Duodenal mucosa (tissue), 2 donors: Measurements from ENCODE around the gene MAP3K20.
"Not testable (repeated sequence)": the region's sequence is repeated elsewhere in the genome, so short reads cannot be mapped to it uniquely, and the experiment has no call there.

ENCODE experiments used
- H3K27ac ChIP-seq: one replicate; pipeline ENCODE4 v1.7.0; 2013; ENCODE audit warnings: low read depth, low read length
- H3K27me3 ChIP-seq, 2 donors: one replicate each; pipeline ENCODE4 v1.7.0; 2013; ENCODE audit warnings: low read length in 2 of 2, control low read depth in 1 of 2; ENCODE audit not compliant: insufficient read depth in 2 of 2, control insufficient read depth in 1 of 2
- H3K36me3 ChIP-seq, 2 donors: one replicate each; pipeline ENCODE4 v1.7.0; 2013; ENCODE audit warnings: low read length in 2 of 2, control low read depth in 1 of 2; ENCODE audit not compliant: insufficient read depth in 2 of 2, control insufficient read depth in 1 of 2
- H3K4me1 ChIP-seq, 2 donors: one replicate each; pipeline ENCODE4 v1.7.0; 2013; ENCODE audit warnings: low read length in 2 of 2, control low read depth in 1 of 2; ENCODE audit not compliant: insufficient read depth in 2 of 2, control insufficient read depth in 1 of 2
- H3K4me3 ChIP-seq, 2 donors: one replicate each; pipeline ENCODE4 v1.7.0; 2013; ENCODE audit warnings: low read length in 2 of 2, low read depth in 1 of 2
- H3K9ac ChIP-seq, 2 donors: one replicate each; pipeline ENCODE4 v1.7.0; 2013; ENCODE audit warnings: low read length in 2 of 2, low read depth in 1 of 2
- H3K9me3 ChIP-seq, 2 donors: one replicate each; pipeline ENCODE4 v1.7.0; 2013; ENCODE audit warnings: low read length in 2 of 2, control low read depth in 1 of 2; ENCODE audit not compliant: control insufficient read depth in 1 of 2

The MAP3K20 gene

DNA sequence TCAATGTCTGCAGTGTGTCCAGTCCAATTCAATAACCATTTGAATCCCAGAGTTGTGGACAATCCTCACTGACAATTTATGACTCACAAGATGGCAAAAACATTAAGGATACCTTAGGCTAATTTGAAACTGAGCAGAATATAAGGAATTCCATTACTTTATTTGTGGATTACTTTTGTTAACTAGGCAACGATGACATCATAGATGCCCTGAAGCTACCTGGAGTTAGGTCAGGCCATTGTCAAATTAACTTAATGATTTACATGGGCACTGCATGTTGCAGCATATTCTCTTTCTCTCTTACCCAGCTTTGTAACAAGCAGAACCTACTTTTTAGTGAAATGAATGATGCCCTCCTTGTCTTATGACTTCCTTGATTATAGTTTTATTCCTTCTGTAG, 179.0 kb downstream of the MAP3K20 start:
- no peaks in the 10 kb centered on the region for H3K9me3 ChIP-seq
- no peak overlapping the region for H3K27ac ChIP-seq
- H3K4me3 ChIP-seq, result no peak overlapping the region

DNA sequence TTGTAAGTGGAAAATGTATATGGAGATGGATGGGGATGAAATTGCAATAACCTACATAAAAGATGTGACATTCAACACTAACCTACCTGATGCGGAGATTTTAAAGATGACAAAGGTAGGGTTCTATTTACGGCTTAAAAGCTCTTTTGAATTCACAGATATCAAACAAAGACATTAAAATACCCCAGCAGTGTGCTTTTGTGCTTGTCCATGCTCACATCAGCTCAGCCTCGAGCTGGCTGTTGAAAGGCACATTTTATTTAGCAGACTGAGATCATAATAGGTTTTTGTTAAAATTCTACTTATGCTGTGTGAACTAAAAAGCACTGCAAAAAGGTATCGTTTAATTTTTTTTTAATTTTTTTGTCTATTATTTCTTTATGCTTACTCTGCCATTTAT, 183.1 kb downstream of the MAP3K20 start:
- H3K4me1 ChIP-seq, result peaks cover under 1 to 2% of the 10 kb centered on the region in 2 donors
- peaks cover 3% of the 10 kb centered on the region in 2 donors for H3K36me3 ChIP-seq
- no peak overlapping the region for H3K9ac ChIP-seq
- no peak overlapping the region for H3K4me3 ChIP-seq
- H3K27ac ChIP-seq, result no peak overlapping the region
- H3K9me3 ChIP-seq, result no peaks in the 10 kb centered on the region
- H3K27me3 ChIP-seq, result no peaks in the 10 kb centered on the region

More for the DNA sequence above, 179.0 kb downstream of the MAP3K20 start:
- Histone ChIP-seq H3K9ac (no peak overlapping the region), H3K4me1 (peaks cover 0 to 8% of the 10 kb centered on the region in 2 donors), H3K27me3 (no peaks in the 10 kb centered on the region), H3K36me3 (peaks cover 0 to 12% of the 10 kb centered on the region in 2 donors)

DNA sequence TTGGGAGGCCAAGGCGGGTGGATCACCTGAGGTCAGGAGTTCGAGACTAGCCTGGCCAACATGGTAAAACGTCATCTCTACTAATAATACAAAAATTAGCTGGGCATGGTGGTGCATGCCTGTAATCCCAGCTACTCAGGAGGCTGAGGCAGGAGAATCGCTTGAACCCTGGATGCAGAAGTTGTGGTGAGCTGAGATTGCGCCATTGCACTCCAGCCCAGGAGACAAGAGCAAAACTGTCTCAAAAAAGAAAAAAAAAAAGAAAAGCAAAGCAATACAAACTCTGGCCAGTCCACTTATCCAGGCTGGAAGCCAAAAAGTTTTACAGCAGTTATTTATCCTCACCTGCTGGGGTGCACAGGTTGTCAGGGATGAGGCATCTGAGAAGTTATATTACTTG, 186.7 kb downstream of the MAP3K20 start:
- not testable (repeated sequence) for H3K9me3 ChIP-seq, H3K4me3 ChIP-seq, H3K27me3 ChIP-seq, H3K9ac ChIP-seq, H3K27ac ChIP-seq, H3K36me3 ChIP-seq
- H3K4me1 ChIP-seq, result peaks cover 13 to 19% of the 10 kb centered on the region in 2 donors

DNA sequence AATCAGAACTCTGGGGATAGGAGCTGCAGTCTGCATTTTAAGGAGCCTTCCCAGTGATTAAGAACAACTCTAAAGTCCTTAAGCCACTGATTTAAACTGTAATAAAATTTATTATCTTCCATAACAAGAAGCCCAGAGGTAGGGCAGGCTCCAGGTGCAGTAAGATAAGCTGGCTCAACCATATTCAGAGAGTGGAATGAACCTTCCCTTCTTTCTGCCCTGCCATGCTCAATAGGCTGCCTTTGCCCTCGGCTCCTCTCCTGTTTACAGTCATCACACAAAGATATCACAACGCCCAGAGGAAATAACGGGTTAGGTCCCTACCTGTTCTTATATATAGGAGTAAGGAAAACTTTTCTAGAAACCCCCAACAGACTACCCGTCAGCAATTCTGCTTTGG, 188.5 kb downstream of the MAP3K20 start:
- Histone ChIP-seq H3K27ac (no peak overlapping the region), H3K4me1 (peaks cover 13 to 19% of the 10 kb centered on the region in 2 donors), H3K9ac (no peak overlapping the region), H3K36me3 (peaks cover 7% of the 10 kb centered on the region in 2 donors), H3K4me3 (peak overlapping the region; percentile 44 to 51), H3K27me3 (no peaks in the 10 kb centered on the region), H3K9me3 (no peaks in the 10 kb centered on the region)

DNA sequence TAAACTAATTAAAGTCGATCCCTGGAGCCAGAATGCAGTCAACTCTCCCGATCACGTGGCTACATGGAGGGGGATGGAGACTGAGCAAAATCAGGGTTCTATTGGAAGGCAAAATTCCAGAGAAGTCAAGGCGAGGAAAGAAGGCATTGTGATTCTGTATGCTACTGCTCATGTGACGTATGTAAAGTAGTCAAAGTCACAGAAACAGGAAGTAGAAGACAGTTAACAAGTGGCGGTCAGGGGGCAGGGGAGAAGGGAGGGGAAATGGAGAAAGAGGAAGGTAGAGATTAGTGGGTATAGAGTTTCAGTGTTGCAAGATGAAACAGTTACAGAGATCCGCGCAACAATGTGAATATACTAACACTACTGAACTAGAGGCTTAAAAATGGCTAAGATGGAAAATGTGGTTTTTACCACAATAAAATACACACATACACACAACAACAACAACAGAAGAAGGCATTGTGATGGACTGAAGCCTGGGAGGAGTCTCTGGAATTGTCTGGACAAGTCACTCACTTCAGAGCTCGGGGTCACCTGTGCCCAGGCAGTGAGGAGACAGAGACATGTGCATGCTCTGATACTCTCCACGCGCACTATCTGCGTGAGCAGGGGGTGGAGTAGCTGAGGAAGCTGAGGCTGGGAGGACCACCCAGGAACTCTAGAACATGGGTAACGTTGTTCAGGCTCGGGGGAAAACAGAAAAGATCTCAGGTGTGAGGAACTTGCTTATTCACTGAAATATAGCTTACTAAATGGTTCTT, 189.1 kb downstream of the MAP3K20 start:
- H3K9me3 ChIP-seq, result no peaks in the 10 kb centered on the region
- no peaks in the 10 kb centered on the region for H3K27me3 ChIP-seq
- H3K4me3 ChIP-seq, result peak overlapping the region; percentile 44 to 51
- no peak overlapping the region for H3K9ac ChIP-seq
- peaks cover 13 to 19% of the 10 kb centered on the region in 2 donors for H3K4me1 ChIP-seq
- H3K36me3 ChIP-seq, result peaks cover 3 to 7% of the 10 kb centered on the region in 2 donors
- no peak overlapping the region for H3K27ac ChIP-seq

DNA sequence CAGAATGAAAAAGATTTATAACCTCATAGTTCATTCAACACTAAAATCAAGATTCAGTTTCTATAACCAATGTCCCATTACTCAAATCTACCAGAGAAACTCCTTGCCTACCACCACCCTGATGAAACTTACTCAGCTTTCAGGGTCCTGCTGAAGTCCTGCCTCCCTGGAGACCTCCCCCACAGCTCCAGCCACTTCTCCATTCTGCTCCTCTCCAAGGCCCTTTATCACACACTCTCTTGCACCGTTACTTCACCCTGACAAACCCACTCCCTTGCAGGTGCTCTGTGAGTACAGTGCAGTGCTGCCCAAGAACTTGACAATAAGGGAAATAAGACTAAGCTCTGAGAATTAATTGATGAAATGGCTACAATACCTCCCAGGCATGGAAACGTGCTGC, 195.5 kb downstream of the MAP3K20 start:
- Histone ChIP-seq H3K9ac (no peak overlapping the region), H3K4me3 (no peak overlapping the region), H3K9me3 (peaks cover 4 to 5% of the 10 kb centered on the region in 2 donors), H3K4me1 (peaks cover 0 to 9% of the 10 kb centered on the region in 2 donors), H3K27ac (no peak overlapping the region), H3K36me3 (peaks cover 2 to 3% of the 10 kb centered on the region in 2 donors), H3K27me3 (no peaks in the 10 kb centered on the region)

DNA sequence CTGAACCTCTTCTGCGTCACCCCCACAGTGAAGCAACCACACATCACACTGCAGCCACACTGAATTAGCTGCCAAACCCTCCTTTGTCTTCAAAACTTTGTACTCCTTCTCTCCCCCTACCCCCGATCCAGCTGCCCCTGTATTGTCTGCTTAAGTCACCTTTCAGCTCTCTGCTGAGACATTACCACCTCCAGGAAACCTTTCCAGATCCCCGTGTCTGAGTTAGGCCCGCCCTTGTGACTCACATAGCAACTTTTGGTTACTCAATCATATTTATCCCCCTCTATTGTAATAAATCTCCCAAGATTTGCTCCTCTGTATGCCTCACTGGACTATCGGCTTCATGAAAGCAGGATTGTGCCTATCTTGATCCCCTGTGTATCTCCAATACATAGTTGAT, 196.2 kb downstream of the MAP3K20 start:
- no peaks in the 10 kb centered on the region for H3K27me3 ChIP-seq
- H3K9ac ChIP-seq, result no peak overlapping the region
- no peaks in the 10 kb centered on the region for H3K36me3 ChIP-seq
- H3K4me3 ChIP-seq, result no peak overlapping the region
- peaks cover 0 to 9% of the 10 kb centered on the region in 2 donors for H3K4me1 ChIP-seq
- peaks cover 4 to 5% of the 10 kb centered on the region in 2 donors for H3K9me3 ChIP-seq
- no peak overlapping the region for H3K27ac ChIP-seq

DNA sequence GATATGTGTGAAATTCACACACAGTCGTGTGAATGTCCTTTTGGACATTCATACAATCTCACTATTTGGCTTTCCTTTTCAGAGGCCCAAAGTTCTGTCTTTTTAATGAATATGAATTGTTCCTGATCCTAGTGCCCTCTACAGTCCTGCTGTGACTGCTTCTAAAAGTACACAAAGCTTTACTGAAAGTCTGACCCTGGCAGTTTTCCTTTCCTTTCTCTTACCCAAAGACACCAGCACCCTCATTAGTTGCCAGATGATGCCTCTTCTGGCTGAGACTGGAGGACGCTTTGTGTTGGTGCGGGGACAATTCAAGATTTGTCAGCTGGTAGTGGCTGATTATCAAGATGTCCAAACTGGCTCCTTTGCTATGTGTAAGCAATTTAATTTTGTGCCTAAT, 197.2 kb downstream of the MAP3K20 start:
- peaks cover 4 to 5% of the 10 kb centered on the region in 2 donors for H3K9me3 ChIP-seq
- H3K27me3 ChIP-seq, result no peaks in the 10 kb centered on the region
- peaks cover 0 to 9% of the 10 kb centered on the region in 2 donors for H3K4me1 ChIP-seq
- H3K36me3 ChIP-seq, result no peaks in the 10 kb centered on the region
- no peak overlapping the region for H3K27ac ChIP-seq
- no peak overlapping the region for H3K9ac ChIP-seq
- H3K4me3 ChIP-seq, result no peak overlapping the region

DNA sequence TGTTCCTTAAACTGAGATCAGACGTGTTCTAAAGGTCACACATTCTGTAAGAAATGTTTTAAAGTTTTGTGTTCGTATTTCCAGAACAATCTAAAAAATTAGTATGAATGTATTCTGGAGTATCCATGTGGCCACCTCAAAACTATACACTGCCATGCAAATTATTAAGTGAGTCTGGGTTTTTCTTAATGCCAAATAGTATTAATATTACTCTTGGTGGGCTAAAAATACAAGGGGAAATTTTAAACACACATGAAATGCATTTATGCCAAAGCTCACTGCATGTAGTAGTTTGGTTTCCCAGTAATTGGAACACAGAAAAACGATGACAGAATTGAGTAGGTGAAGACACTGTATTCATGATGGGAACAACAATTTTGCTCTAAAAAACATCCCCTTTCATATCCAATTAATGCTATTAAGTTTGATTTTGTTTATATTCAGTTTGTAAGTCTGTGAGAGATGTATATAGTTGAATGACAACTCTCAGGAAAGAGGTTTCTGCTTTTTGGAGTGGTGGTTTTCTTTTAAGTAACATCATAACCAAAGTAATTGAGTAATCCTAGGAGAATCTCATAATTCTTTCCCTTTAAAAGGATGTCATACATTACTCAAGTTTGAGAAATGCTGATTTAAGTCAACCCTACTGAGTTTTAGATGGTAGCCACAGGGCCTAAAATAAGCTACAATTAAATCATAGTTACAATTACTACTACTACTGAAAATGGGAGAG, 203.3 kb downstream of the MAP3K20 start:
- Histone ChIP-seq H3K36me3 (no peaks in the 10 kb centered on the region), H3K9me3 (peaks cover 4 to 5% of the 10 kb centered on the region in 2 donors), H3K27me3 (no peaks in the 10 kb centered on the region), H3K9ac (no peak overlapping the region), H3K27ac (no peak overlapping the region), H3K4me1 (no peaks in the 10 kb centered on the region), H3K4me3 (no peak overlapping the region)

DNA sequence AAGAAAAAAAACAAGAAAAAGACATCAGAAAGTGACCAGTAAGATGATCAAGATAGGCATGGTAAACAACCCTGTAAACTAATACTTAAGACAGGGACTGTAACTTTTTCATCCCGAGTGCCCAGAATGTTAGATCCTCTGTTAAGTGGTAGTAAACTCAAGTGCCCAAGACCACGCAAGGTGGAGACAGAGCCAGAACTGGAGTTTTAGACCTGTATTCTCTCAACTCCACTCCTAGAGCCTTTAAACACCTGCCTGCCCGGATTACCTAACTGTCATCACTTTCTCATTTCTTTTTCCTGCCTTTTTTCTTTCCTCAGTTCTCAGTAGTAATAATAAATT, 203.9 kb downstream of the MAP3K20 start:
- Histone ChIP-seq H3K36me3 (no peaks in the 10 kb centered on the region), H3K4me1 (no peaks in the 10 kb centered on the region), H3K9me3 (no peaks in the 10 kb centered on the region), H3K9ac (no peak overlapping the region), H3K4me3 (no peak overlapping the region), H3K27me3 (no peaks in the 10 kb centered on the region), H3K27ac (no peak overlapping the region)
